ENCODE data around the gene NID2.

GRCh38 chr14:52094546-52095271 is 25.9 kb upstream of the NID2 start:
- TF ChIP-seq CTCF (IDR thresholded peaks at IDR 0.05), result no peak
- no peak for TF ChIP-seq POLR2A (IDR thresholded peaks at IDR 0.05)
